HG02588 (cell line): Measurements from ENCODE around the gene APOL1.
"Not testable (repeated sequence)": the region's sequence is repeated elsewhere in the genome, so short reads cannot be mapped to it uniquely, and the experiment has no call there.

ENCODE experiments used
- ATAC-seq: cut with Tn5 transposase; IDR thresholded peaks from one replicate; pipeline ENCODE4 v1.9.1; 2021; ENCODE audit warnings: mild to moderate bottlenecking, moderate library complexity; ENCODE audit not compliant: unreplicated experiment

APOL1 gene

DNA sequence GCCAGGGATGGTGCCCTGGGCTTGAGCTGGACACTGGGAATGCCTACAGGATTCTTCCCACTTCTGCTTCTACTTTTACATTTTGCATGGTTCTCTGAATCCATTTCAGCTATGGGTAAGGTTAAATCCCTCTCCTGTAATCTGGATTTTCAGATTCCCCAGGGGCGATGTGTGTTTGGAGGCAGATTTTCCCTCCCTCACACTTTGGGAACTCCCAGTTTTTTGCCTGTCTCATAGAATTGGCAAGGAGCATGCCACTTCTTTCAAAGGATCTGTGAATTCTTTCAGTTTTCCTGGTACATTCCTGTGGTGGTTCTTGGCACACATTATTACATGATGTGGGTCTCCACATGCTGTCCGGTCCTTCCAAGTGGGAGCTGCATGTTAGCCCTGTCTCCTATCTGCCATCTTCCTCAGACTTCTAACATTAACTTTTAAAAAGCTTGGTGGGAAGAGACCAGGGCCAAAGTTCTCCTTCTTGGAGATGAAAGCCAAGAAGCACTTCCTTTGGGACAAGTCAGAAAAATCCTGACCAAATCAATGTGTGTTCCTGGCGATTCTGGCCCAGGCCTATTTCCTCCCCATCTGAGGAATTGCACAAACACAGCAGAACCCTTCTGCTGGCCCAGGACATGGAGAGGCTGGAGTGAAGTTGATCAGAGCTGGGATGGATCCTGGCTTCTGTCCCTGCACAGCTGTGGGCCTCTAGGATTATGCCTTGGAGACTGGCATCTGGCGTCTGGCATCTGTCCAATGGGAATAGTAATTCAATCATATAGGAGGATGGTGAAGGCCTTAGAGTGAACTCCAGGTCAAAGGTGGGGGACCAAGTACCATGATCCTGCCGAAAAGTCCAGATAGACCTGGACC, 8.2 kb upstream of the APOL1 start:
- no peak for ATAC-seq

DNA sequence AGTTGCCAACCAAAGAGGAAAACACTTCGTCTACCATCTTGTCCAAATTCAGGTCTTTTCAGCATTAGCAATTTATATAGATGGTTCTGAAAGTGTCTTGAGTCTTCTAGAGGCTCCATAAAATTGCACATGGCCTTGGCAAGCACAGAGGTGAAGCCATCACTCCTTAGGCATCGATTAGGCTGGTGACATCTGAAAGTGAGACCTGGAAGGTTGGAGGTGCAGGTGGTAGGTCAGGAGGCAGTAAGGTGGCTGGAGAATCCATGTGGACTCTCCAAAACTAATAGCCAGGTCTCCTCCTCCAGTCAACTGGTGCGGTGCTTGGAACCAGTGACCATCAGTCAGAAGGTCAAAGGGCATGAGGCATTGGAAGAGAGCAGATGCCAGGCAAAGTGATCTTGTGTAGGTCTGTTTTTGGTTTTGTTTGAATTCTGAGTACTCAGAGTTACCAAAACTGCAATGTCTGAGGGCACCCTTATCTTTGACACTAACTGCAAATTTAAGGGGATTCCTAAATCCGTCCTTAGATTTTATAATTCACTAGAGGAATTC, 7.1 kb upstream of the APOL1 start:
- ATAC-seq, result no peak

DNA sequence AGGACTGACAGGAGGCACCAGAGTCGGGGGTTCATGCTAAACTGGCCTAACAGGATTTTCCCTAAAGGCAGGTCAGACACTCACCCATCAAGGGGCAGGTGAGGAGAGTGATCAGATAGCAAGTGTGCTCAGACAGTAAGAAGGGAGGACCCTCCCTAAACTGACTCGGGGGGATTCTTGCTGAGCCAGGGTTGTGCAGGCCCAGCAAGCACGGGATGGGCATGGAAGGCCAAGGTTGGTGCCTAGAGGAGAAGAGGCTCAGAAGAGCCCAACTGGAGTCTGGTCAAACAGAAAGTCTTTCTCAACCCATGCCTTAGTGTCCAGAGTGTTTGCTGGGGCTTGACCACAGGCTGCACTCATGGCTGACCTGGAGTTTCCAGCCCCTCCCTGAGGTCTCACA, 6.2 kb upstream of the APOL1 start:
- no peak for ATAC-seq

DNA sequence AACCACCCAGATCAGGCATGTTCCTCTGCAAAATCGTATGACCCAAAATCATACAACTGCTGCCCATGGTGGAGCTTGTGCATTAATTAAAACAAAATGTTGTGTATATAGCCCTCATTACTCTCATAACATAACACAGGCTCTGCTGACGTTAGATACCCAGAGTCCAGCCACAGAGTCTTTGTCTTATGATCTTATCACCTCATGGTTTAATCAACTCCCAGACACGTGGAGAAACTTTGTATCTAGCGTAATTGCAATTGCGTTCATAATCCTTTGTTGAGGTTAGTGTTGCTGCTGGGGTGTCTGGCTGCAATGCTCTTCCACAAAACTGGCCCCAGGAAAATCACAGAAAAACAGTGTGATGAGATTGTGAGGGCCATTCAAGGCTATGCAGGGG, 5.0 kb upstream of the APOL1 start:
- ATAC-seq, result no peak

DNA sequence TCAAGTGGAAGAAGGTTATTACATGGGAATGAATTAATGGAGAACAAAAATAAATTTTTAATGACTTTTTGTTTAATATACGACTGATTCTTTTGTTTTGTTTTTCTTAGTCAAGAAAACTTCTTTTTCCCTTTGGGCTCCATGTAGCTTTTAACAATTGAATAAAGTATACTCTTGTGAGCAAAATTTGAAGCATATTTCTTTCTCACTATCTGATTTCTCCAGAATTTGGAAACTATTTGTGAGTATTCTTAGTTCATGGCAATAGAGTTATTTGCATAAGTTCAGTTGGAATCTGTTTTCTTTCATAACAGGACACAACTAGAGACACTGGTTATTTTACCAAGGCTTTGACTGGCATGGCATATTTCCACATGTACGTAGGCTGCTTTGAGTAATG, 3.8 kb upstream of the APOL1 start:
- no peak for ATAC-seq

DNA sequence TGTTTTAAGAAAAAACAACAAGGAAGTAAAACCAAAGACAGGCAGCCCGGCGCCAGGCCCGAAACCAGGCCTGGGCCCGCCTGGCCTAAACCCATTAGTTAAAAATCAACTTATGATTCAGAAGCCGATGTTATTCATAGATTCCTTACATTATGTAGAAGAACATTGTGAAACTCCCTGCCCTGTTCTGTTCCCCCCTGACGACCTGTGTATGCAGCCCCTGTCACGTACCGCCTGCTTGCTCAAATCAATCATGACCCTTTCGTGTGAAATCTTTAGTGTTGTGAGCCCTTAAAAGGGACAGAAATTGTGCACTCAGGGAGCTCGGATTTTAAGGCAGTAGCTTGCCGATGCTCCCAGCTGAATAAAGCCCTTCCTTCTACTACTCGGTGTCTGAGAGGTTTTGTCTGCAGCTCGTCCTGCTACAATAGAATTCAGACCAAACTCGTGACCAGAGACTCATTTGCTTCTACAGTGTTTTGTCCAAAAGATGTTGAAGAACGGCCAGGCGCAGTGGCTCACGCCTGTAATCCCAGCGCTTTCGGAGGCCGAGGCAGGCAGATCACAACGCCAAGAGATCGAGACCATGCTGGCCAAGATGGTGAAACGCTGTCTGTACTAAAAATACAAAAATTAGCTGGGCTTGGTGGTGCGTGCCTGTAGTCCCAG, 2.5 kb upstream of the APOL1 start:
- not testable (repeated sequence) for ATAC-seq

DNA sequence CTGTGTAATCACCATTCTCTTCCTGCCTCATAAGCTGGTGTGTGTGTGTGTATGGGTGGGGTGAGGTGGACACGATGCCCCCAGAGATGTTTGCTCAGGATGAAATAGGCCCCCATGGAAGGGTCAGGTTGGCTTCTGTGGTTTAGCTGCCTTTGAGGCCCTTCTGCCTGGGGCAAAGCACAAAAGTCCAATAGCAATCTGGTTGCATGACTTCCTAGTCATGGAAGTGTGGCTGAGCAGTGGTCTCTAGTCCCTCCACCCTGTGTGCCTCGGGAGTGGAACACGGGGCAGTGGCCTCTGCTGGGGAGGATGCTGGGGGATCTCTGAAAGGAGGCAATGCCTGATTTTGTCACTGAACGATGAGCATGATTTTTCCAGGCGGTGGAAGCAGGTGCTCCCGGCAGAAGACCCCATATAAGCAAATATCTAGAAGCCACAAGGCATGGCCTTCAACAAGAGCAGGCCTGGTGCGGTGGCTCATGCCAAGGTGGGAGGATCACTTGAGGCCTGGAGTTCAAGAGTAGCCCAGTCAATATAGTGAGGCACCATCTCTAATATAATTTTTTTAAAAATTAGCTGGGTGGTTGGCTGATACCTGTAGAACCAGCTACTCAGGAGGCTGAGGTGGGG, 839 bp upstream of the APOL1 start:
- not testable (repeated sequence) for ATAC-seq

DNA sequence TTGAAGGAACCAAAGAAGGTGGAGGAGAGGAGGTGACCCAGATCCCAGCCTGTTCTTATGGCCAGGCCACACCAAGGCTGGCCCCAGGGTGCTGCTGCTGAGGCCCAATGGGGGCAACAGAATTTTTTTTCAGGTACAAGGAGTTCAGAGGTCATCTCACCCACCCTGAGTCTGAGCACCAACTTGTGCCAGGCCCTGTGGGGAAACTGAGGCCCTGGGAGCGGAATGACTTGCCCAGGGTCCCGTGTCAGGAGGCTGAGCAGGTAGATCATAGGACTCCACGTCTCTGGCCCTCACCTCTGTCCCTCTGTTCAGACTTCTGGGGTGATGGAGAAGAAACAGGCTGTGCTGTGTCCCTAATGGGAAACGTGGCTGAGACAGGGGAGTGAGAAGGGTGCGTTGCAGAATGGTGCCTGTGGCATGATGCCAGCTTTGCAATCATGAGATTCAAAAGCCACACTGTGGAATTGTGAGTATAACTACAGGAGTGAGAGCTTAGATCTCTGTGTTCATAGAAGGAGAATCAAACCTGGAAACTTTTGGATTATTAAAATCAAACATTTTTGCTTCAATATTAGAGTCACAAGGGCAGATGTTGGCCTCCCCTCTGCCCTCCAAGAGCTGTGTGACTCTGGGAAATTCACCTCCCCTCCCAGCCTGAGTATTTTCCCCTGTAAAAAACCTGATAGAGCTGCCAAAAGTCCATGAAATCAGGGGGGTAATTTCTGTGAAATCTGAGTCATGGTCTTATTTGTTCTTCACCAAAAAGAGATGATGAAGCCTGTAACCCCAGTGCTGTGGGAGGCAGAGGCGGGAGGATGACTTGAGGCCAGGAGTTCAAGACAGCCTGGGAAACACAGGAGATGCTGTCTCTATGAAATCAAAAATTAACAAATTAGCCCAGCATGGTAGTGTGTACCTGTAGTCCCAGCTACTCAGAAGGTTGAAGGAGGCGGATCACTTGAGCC, 874 bp downstream of the APOL1 start:
- ATAC-seq, result no peak

DNA sequence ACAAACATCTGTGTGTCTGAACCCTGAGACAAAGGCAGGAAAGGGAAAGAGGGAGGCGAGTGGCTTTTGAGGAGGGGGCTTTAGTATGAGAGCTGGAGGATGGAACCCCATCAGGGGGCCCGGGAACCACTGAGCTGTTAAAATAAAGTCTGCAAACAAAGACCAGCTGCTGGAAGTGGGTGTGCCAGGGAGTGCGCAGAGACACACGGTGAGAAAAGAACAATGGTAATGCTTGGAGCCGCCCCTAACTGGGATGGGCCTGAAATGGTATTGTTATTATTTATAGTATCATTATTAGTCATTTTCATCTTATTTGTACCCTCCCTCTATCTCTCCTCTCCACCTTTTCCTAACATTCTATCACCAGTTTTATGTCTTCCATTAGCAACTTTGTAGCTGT, 2.6 kb downstream of the APOL1 start:
- ATAC-seq, result not testable (repeated sequence)

DNA sequence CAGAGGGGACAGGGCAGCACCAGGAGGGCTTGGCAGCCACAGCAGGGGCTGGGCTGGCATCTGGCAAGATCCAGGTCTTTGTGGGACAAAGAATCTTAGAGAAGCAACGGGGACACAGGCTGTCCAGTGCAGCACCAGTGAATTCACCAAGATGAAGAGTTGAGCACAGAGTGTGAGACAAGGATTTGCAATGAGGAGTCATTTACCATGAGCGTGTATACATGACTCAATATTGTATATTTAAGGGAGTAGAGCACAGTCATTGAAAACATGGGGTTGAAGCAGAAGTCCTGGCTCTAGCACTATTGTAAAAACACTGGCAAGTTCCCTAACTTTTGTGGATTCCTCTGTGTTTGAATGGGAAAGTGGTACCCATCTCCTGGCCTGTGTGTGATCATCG, 3.5 kb downstream of the APOL1 start:
- no peak for ATAC-seq

DNA sequence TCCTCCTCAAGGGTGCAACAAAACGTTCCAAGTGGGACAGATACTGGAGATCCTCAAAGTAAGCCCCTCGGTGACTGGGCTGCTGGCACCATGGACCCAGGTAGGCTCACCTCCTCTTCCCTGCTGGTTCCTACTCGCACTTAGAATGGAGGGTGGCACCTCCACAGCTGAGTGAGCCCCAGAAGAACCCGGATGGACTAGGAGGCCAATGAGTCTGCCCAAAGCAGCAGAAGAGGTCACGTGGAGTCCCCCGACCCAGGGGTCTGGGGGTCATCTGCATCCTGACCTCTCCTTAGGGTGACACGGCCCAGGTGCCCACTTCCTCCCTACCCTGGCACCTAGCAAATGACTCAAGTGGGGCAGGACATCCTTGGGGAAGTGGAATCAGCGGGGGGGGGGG, 4.4 kb downstream of the APOL1 start:
- no peak for ATAC-seq

DNA sequence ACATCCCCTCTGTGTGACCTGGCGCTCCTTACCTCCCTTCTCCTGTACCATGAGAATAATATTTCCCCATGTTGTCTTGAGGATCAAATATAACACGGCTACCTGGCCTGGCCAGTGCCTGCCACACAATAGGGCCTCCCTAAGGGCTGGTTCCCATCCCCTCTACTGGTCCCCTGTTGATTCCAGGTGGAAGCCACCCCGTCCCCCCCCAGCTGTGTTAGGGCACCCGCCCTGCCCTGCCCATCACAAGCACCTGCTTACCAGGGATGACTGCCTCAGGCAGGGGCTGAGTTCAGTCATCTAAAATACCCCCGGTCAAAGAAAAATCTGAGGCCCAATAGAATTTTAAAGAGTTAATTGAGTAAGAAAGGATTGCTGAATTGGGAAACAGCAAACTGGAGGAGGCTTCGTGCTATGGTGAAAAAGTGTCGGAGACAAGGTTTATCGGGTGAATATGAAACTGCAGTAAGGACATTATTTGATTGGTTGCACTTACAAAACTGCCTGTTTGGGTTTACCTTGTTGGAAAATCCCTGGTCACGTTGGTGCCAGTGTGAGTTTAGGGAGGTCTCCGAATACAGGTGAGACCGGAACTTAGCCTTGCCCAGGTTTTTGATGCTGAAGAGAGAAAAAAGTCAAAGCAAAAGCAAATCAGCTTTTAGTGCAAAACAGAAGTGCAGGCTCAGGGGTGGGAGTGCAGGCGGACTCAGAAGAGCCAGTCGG, 5.2 kb downstream of the APOL1 start:
- ATAC-seq, result no peak

DNA sequence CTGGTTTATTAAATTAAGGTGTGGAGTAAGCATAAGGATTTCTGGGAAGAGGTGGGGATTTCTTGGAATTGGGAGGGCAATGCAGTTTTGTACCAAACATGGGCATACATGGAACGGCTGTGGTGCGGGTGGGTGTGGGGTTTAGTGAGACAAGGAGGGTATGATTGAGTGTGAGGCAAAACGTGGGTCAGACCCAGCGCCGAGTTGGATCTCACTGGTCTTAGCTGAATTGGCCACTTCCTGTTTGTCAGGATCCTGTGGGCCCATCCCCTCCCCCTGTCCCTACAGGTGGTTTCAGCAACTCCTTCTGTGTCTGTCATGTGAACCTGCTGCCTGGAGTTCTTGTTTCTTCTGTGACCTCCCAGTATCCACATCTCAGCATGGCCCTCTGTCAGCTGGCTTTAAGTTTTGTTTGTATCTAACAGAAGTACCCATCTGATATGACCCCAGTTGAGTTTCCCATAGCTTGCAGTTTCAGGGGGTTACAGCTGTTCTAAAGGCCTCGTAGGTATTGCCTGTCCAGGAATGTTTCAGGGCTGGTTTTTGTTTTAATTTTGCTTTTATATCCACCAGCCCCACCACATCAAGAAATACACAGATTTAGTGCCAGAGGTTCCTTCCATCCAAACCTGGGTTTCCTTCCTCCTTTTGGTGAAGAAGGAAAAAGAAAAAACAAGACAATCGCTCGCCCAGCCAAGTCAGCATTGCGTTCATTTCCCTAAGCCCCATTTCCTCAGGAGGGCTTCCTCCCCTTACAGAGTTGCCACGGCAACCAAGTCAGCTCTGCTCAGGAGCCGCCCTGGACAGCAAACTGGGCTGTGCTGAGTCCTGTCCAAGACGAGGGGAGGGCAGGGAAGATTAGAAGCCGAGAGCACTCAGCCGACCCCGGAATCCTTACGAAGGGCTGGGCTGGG, 6.0 kb downstream of the APOL1 start:
- no peak for ATAC-seq

DNA sequence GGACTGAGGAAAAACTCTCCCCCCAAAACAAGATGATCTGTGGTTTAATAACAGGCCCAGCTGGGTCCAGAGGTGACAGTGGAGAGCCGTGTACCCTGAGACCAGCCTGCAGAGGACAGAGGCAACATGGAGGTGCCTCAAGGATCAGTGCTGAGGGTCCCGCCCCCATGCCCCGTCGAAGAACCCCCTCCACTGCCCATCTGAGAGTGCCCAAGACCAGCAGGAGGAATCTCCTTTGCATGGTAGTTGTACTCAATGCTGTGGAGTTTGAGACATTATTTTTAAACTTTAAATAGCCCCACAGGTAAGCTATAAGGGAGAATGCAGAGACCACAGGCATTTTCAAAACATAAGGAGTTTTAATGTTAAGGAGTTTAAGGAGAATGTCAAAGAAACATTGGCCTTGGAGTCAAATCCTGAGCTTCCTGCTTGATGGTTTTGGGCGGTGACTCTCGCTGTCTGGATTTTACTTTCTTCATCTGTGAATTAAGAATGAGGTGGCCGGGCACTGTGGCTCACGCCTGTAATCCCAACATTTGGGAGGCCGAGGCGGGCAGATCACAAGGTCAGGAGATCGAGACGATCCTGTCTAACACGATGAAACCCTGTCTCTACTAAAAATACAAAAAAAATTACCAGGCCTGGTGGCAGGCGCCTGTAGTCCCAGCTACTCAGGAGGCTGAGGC, 6.8 kb downstream of the APOL1 start:
- ATAC-seq, result no peak

DNA sequence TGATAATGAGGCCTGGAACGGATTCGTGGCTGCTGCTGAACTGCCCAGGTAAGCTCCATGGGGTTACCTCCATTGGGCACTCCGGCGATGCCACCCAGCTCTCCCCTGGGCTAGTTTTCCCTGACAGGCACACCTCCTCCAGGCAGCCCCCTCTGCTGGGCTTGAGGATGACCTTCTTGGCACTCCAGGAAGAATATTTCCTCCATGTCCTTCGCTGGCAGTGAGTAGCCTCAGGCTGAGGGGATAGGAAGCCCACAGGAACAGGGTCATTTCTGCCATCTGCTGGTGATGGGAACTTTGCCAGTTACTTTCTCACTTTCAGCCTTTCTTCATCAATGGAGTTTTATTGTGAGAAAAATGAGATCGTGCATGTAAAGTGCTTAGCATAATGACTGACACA, 8.7 kb downstream of the APOL1 start:
- not testable (repeated sequence) for ATAC-seq

DNA sequence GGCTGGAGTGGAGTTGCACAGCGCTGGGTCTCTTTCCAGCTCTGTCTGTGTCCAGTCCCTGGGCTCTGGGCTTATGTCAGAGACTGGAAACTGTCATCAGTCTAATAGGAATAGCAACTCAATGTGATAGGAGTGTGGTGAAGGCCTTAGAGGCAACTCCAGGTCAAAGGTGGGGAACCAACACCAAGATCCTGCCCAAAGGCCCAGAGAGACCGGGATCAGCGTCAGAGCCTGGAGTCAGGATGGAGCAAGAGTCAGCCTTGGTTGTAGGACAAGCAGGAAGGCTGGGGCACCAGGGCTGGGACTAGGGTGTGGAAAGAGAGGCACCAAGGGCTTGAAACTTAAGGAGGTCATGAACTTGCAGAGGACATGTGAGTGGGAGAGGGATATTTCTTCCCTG, 9.4 kb downstream of the APOL1 start:
- ATAC-seq, result not testable (repeated sequence)

DNA sequence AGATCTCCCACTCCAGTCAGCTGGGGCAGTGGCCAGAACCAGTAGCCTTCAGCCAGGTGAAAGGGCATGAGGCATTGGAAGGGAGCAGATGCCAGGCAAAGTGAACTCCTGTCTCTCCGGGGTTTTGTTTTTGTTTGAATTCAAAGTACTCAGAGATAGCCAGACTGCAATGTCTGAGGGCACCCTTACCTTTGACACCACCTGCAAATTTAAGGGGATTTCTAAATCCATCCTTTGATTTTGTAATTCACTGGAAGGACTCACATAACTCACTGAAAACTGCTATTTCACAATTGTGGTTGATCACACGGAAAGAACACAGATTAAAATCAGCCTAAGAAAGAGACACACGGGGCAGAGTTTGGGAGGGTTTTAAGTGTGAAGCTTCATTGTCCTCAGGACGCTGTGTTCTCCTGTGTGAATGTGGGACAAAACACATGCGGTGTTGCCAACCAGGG, 10.3 kb downstream of the APOL1 start:
- not testable (repeated sequence) for ATAC-seq
